CD4-positive, alpha-beta T cell treated with Interleukin-4 for 4 hours (primary cell): Measurements from ENCODE around the gene SIN3B.

ENCODE experiments used
- DNase-seq: peaks from one replicate; pipeline ENCODE4 v3.0.0-alpha.2; 2020

The SIN3B gene

GRCh38 chr19:16891696-16892382 lies 62.6 kb downstream of the SIN3B start:
- DNase-seq: no peak

GRCh38 chr19:16892436-16892835 lies 63.2 kb downstream of the SIN3B start:
- no peak for DNase-seq

GRCh38 chr19:16892868-16893685 lies 63.9 kb downstream of the SIN3B start:
- DNase-seq: no peak

GRCh38 chr19:16893686-16893989 lies 64.4 kb downstream of the SIN3B start:
- no peak for DNase-seq

- DNase-seq: no peak
Measured at GRCh38 chr19:16894080-16894479, 64.9 kb downstream of the SIN3B start.

GRCh38 chr19:16895467-16896145 lies 66.4 kb downstream of the SIN3B start:
- no peak for DNase-seq

GRCh38 chr19:16896146-16897028 lies 67.2 kb downstream of the SIN3B start:
- no peak for DNase-seq

- DNase-seq: peak; percentile 56
Measured at GRCh38 chr19:16897029-16897855, 68.0 kb downstream of the SIN3B start.

GRCh38 chr19:16897856-16898161 lies 68.6 kb downstream of the SIN3B start:
- DNase-seq: no peak

GRCh38 chr19:16898361-16899015 lies 69.3 kb downstream of the SIN3B start:
- no peak for DNase-seq

GRCh38 chr19:16899566-16900075 lies 70.4 kb downstream of the SIN3B start:
- no peak for DNase-seq

- no peak for DNase-seq
Measured at GRCh38 chr19:16901491-16902175, 72.4 kb downstream of the SIN3B start.

GRCh38 chr19:16902545-16902944 lies 73.3 kb downstream of the SIN3B start:
- no peak for DNase-seq

- no peak for DNase-seq
Measured at GRCh38 chr19:16903347-16903746, 74.1 kb downstream of the SIN3B start.

- DNase-seq: no peak
Measured at GRCh38 chr19:16904599-16904998, 75.4 kb downstream of the SIN3B start.

GRCh38 chr19:16908759-16909158 lies 79.6 kb downstream of the SIN3B start:
- DNase-seq: no peak

GRCh38 chr19:16911046-16911445 lies 81.8 kb downstream of the SIN3B start:
- no peak for DNase-seq

GRCh38 chr19:16912780-16913179 lies 83.6 kb downstream of the SIN3B start:
- DNase-seq: no peak

- DNase-seq: no peak
Measured at GRCh38 chr19:16914421-16914820, 85.2 kb downstream of the SIN3B start.

GRCh38 chr19:16915135-16915534 lies 85.9 kb downstream of the SIN3B start:
- no peak for DNase-seq

- no peak for DNase-seq
Measured at GRCh38 chr19:16915734-16916133, 86.5 kb downstream of the SIN3B start.
